Keratinocyte (primary cell): ENCODE results near the gene IL1RAPL2. TPM values are rescaled to one million over a fixed set of nuclear protein-coding genes. Genes with fewer than 3 reads are reported as not detected.

Experiments
- DNase-seq: peaks from one replicate; pipeline ENCODE4 v3.0.0-alpha.2; 2011; ENCODE audit warnings: low read depth, missing footprints, low spot score
- FAIRE-seq: peaks from 2 replicates; lab custom pipeline; 2011; peaks lifted over from hg19 to GRCh38; lab: Jason Lieb, UNC
- H2AFZ ChIP-seq: 2 replicates; pipeline ENCODE4 v1.6.0; 2012; ENCODE audit warnings: low read length, control low read depth, inconsistent platforms; ENCODE audit not compliant: control insufficient read depth
- H3K27ac ChIP-seq: 2 replicates; pipeline ENCODE4 v1.5.1; 2011; ENCODE audit warnings: low read length; ENCODE audit not compliant: control insufficient read depth, insufficient read depth
- H3K27me3 ChIP-seq: 3 replicates; pipeline ENCODE4 v1.6.0; 2011; ENCODE audit warnings: low read length; ENCODE audit not compliant: control insufficient read depth, insufficient read depth; ENCODE audit errors: extremely low read depth
- H3K36me3 ChIP-seq, 2 experiments: 2 replicates in 1 of 2; 3 replicates in 1 of 2; pipeline ENCODE4 v1.5.1; 2011; ENCODE audit warnings: low read length in 2 of 2, mild to moderate bottlenecking in 1 of 2; ENCODE audit not compliant: control insufficient read depth in 2 of 2, insufficient read depth in 2 of 2; ENCODE audit errors: extremely low read depth in 1 of 2
- H3K4me1 ChIP-seq: 3 replicates; pipeline ENCODE4 v1.5.1; 2011; ENCODE audit warnings: low read length; ENCODE audit not compliant: control insufficient read depth, insufficient read depth; ENCODE audit errors: extremely low read depth
- H3K4me2 ChIP-seq: 3 replicates; pipeline ENCODE4 v1.6.0; 2011; ENCODE audit warnings: low read depth, low read length; ENCODE audit not compliant: control insufficient read depth, insufficient read depth; ENCODE audit errors: extremely low read depth
- H3K4me3 ChIP-seq, 3 experiments: fragments of 200-600 bp in 1 of 3; sonication (generic) in 1 of 3; 2 replicates in 2 of 3; 3 replicates in 1 of 3; pipeline ENCODE4 v1.5.1; 2011 to 2016; ENCODE audit warnings: low read length in 3 of 3, mild to moderate bottlenecking in 3 of 3, control low read depth in 2 of 3, inconsistent platforms in 1 of 3, low read depth in 1 of 3, mixed read lengths in 1 of 3, mixed run types in 1 of 3, moderate library complexity in 1 of 3; ENCODE audit not compliant: control insufficient read depth in 2 of 3, insufficient read depth in 2 of 3; ENCODE audit errors: extremely low read depth in 1 of 3
- H3K79me2 ChIP-seq: 2 replicates; pipeline ENCODE4 v1.6.0; 2012; ENCODE audit warnings: low read length; ENCODE audit not compliant: control insufficient read depth, insufficient read depth
- H3K9ac ChIP-seq: 3 replicates; pipeline ENCODE4 v1.6.0; 2011; ENCODE audit warnings: low read length; ENCODE audit not compliant: control insufficient read depth, insufficient read depth; ENCODE audit errors: extremely low read depth
- H3K9me1 ChIP-seq: 3 replicates; pipeline ENCODE4 v1.6.0; 2011; ENCODE audit warnings: low read length; ENCODE audit not compliant: control insufficient read depth, insufficient read depth; ENCODE audit errors: extremely low read depth
- H3K9me3 ChIP-seq: 2 replicates; pipeline ENCODE4 v1.5.1; 2012; ENCODE audit warnings: low read depth, low read length; ENCODE audit not compliant: control insufficient read depth
- H4K20me1 ChIP-seq: 3 replicates; pipeline ENCODE4 v1.6.0; 2011; ENCODE audit warnings: low read length; ENCODE audit not compliant: control insufficient read depth, insufficient read depth; ENCODE audit errors: extremely low read depth
- CTCF ChIP-seq, 3 experiments: IDR thresholded peaks in 1 of 3; conservative IDR thresholded peaks in 1 of 3; optimal IDR thresholded peaks in 1 of 3; 2 replicates in 2 of 3; 3 replicates in 1 of 3; pipeline versions ENCODE3 to v1.5.1; 2011; ENCODE audit warnings: low read length in 3 of 3, mild to moderate bottlenecking in 3 of 3, moderate library complexity in 2 of 3, control low read depth in 1 of 3, inconsistent platforms in 1 of 3; ENCODE audit not compliant: insufficient read depth in 2 of 3; ENCODE audit errors: extremely low read depth in 1 of 3
- EZH2 ChIP-seq: IDR thresholded peaks from one replicate; pipeline ENCODE4 v1.6.1; 2012; ENCODE audit warnings: inconsistent platforms, mild to moderate bottlenecking, low read length, moderate library complexity
- dilution Hi-C: fragments of 300-500 bp; cut with MboI; formaldehyde crosslinking; loops from one replicate; pipeline ENCODE4 v1.7.0; 2020; ENCODE audit warnings: low sequenced_read_pairs; ENCODE audit not compliant: extremely low pct_ligation_motif_present
- polyA plus RNA-seq, 5 experiments: library from polyadenylated mRNA; depleted of rRNA in 3 of 5; stranded (reverse) in 3 of 5; stranded (forward) in 1 of 5; unstranded in 1 of 5; fragments of >200 nt; gene quantifications; 1 replicate in 1 of 5; 2 replicates in 3 of 5; 3 replicates in 1 of 5; pipeline versions ENCODE4 v1.2.1 to v1.2.3, GENCODE V29; 2011 to 2012; ENCODE audit warnings: missing spikeins in 2 of 5, low read depth in 1 of 5, low replicate concordance in 1 of 5

The IL1RAPL2 gene
- polyA plus RNA-seq, 1 donor (not counting 4 experiments of a cell fraction or from before 2014, with no cell fraction given), result 0.24 TPM

GRCh38 chrX:105211066-105211575 lies 645.1 kb downstream of the IL1RAPL2 start:
- Histone ChIP-seq H4K20me1 (no peaks in the 10 kb centered on the region), H3K27ac (no peak overlapping the region), H3K9me1 (no peaks in the 10 kb centered on the region), H3K9ac (no peak overlapping the region), H3K4me1 (no peaks in the 10 kb centered on the region), H3K79me2 (no peaks in the 10 kb centered on the region), H3K4me2 (no peak overlapping the region), H3K4me3 (no peak overlapping the region), H3K9me3 (no peaks in the 10 kb centered on the region), H2AFZ (no peak overlapping the region), H3K27me3 (peaks cover 3% of the 10 kb centered on the region), H3K36me3 (no peaks in the 10 kb centered on the region)
- DNase-seq (no peak), FAIRE-seq (no peak)
- TF ChIP-seq EZH2, result no peak
- TF ChIP-seq CTCF (optimal IDR thresholded peaks at IDR 0.05 in 1 of 3, IDR thresholded peaks at IDR 0.05 in 1 of 3, conservative IDR thresholded peaks at IDR 0.05 in 1 of 3; ENCODE audit: extremely low read depth in 1 of 3, insufficient read depth in 2 of 3, low read length in 3 of 3), result no peak
- dilution Hi-C loops, result no loop called here

DNA sequence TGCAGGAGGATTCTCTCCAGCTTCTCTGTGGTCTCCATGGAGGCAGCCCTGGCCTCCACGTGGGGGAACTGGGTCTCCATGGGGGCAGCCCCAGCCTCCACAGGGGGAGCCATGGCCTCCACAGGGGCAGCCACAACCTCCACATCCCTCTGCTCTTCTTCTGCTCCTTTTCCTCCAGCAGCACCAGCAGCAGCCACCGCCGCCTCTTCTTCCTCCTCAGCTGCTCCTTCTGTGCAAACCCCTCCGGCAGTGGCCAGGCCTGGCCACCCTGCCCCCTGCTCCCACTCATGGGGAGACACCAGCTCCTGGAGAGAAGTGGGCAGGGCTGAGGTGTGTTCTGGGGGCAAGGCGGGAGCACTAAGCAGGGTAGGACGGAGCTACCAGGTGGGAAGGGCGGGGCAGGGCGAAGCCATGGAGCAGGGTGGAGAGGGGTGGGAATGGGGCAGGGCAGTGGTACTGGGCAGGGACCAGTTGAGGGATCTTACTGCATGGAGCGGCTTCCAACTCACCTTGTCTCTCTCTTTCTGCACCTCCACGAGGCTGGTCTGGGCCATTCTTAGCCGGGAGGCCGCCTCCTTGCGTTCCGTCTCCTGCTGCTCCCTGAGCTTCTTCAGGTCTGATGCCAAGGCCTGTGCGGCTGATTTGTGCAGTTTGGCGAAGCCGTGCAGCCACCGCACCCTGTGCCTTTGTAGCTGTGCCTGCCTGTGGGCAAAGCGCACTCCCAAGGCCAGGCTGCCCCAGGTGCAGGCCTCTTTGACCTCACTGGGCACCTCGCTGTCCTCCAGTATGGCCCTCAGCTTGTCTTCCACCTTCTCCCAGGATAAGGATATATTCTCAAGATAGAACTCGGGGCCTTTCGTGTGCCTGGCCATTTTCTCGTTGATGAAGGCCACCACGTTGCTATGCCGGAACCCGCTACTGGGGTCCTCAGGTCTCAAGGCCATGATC lies 653.7 kb downstream of the IL1RAPL2 start:
- H4K20me1 ChIP-seq, result no peaks in the 10 kb centered on the region
- no peaks in the 10 kb centered on the region for H3K27me3 ChIP-seq
- H3K9ac ChIP-seq, result no peak overlapping the region
- no peak overlapping the region for H3K4me3 ChIP-seq
- H3K9me1 ChIP-seq, result no peaks in the 10 kb centered on the region
- dilution Hi-C loops, result no loop called here
- H3K4me2 ChIP-seq, result no peak overlapping the region
- H3K36me3 ChIP-seq, result no peaks in the 10 kb centered on the region
- H3K4me1 ChIP-seq, result no peaks in the 10 kb centered on the region
- no peak overlapping the region for H2AFZ ChIP-seq
- no peak for TF ChIP-seq CTCF (optimal IDR thresholded peaks at IDR 0.05 in 1 of 3, IDR thresholded peaks at IDR 0.05 in 1 of 3, conservative IDR thresholded peaks at IDR 0.05 in 1 of 3; ENCODE audit: extremely low read depth in 1 of 3, insufficient read depth in 2 of 3, low read length in 3 of 3)
- no peak for TF ChIP-seq EZH2
- DNase-seq (no peak), FAIRE-seq (no peak)
- no peaks in the 10 kb centered on the region for H3K79me2 ChIP-seq
- no peaks in the 10 kb centered on the region for H3K9me3 ChIP-seq
- no peak overlapping the region for H3K27ac ChIP-seq
